Calu3 (cell line): ENCODE data around the gene NES. TPM values are rescaled to one million over a fixed set of nuclear protein-coding genes. Genes with fewer than 3 reads are reported as not detected.
A peak's percentile ranks its signal among the peaks of the same experiment; 100 is the strongest.
"Not testable (repeated sequence)": the region's sequence is repeated elsewhere in the genome, so short reads cannot be mapped to it uniquely, and the experiment has no call there.

Experiments used
- BruUV-seq: library from RNA; stranded (reverse); fragments of 400-500 nt; replicated peaks from 2 replicates; lab custom pipeline; 2021; lab: Mats Ljungman, UMichigan
- CTCF ChIA-PET: fragments of 300-600 bp; sonication (Branson Sonifier 250); formaldehyde crosslinking; loops from one replicate; lab custom pipeline; 2022; ENCODE audit warnings: antibody characterized with exemption; lab: Charles Lee
- DNase-seq: peaks from one replicate; pipeline ENCODE4 v3.0.0; 2022
- H3K27ac Mint-ChIP-seq: one replicate; pipeline ENCODE4 v1.8.0; 2022; ENCODE audit warnings: mixed read lengths; ENCODE audit not compliant: unreplicated experiment
- H3K27me3 Mint-ChIP-seq: one replicate; pipeline ENCODE4 v1.8.0; 2022; ENCODE audit warnings: mixed read lengths; ENCODE audit not compliant: unreplicated experiment
- H3K36me3 Mint-ChIP-seq: one replicate; pipeline ENCODE4 v1.8.0; 2022; ENCODE audit warnings: mild to moderate bottlenecking, moderate library complexity, mixed read lengths; ENCODE audit not compliant: insufficient read depth, unreplicated experiment
- H3K4me1 Mint-ChIP-seq: one replicate; pipeline ENCODE4 v1.8.0; 2022; ENCODE audit warnings: mild to moderate bottlenecking, low read depth, mixed read lengths; ENCODE audit not compliant: unreplicated experiment
- H3K4me3 Mint-ChIP-seq: one replicate; pipeline ENCODE4 v1.8.0; 2022; ENCODE audit warnings: mild to moderate bottlenecking, low read depth, moderate library complexity, mixed read lengths; ENCODE audit not compliant: unreplicated experiment
- H3K9me3 Mint-ChIP-seq: one replicate; pipeline ENCODE4 v1.8.0; 2022; ENCODE audit warnings: low read depth, mixed read lengths; ENCODE audit not compliant: unreplicated experiment
- intact Hi-C: fragments of 100-400 bp; cut with micrococcal nuclease; formaldehyde crosslinking; loops from one replicate; pipeline ENCODE4 v1.10.0; 2022; ENCODE audit not compliant: unreplicated experiment
- total RNA-seq: library from RNA; stranded (reverse); gene quantifications from 2 replicates; pipeline ENCODE4 v1.2.3, GENCODE V29; 2022
- TF ChIP-seq, protein P1 (sequence below): fragments of 200-600 bp; IDR thresholded peaks from one replicate; pipeline ENCODE4 v1.8.0; 2022; ENCODE audit warnings: antibody characterized with exemption; ENCODE audit not compliant: unreplicated experiment

Gene NES
- total RNA-seq, 1 experiment from 2014 or later = 7.4 TPM

GRCh38 chr1:156640842-156641706 is 36.1 kb downstream of the NES start:
- no TSS peak for BruUV-seq
- peak overlapping the region; percentile 17 for H3K27ac Mint-ChIP-seq
- TF ChIP-seq, protein P1, sequence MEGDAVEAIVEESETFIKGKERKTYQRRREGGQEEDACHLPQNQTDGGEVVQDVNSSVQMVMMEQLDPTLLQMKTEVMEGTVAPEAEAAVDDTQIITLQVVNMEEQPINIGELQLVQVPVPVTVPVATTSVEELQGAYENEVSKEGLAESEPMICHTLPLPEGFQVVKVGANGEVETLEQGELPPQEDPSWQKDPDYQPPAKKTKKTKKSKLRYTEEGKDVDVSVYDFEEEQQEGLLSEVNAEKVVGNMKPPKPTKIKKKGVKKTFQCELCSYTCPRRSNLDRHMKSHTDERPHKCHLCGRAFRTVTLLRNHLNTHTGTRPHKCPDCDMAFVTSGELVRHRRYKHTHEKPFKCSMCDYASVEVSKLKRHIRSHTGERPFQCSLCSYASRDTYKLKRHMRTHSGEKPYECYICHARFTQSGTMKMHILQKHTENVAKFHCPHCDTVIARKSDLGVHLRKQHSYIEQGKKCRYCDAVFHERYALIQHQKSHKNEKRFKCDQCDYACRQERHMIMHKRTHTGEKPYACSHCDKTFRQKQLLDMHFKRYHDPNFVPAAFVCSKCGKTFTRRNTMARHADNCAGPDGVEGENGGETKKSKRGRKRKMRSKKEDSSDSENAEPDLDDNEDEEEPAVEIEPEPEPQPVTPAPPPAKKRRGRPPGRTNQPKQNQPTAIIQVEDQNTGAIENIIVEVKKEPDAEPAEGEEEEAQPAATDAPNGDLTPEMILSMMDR = no peak
- CTCF ChIA-PET = interaction anchor here (0.6 kb wide), 1 partner anchor 25 kb away, joined by 4 read pairs; no protein-coding TSS in a partner anchor
- no peaks in the 10 kb centered on the region for H3K9me3 Mint-ChIP-seq
- H3K27me3 Mint-ChIP-seq = no peaks in the 10 kb centered on the region
- peaks cover 75% of the 10 kb centered on the region for H3K36me3 Mint-ChIP-seq
- no peak for DNase-seq
- H3K4me1 Mint-ChIP-seq = peaks cover 7% of the 10 kb centered on the region
- intact Hi-C loops = no loop called here
- no peak overlapping the region for H3K4me3 Mint-ChIP-seq

GRCh38 chr1:156639601-156640101 is 37.6 kb downstream of the NES start:
- BruUV-seq = no TSS peak
- TF ChIP-seq, protein P1 = no peak
- CTCF ChIA-PET = interaction anchor here (0.6 to 0.7 kb wide), 2 partner anchors 12 to 53 kb away, joined by 3 read pairs; no protein-coding TSS in a partner anchor
- peaks cover 11% of the 10 kb centered on the region for H3K4me1 Mint-ChIP-seq
- no peak overlapping the region for H3K4me3 Mint-ChIP-seq
- intact Hi-C loops = no loop called here
- no peak overlapping the region for H3K27ac Mint-ChIP-seq
- peaks cover 63% of the 10 kb centered on the region for H3K36me3 Mint-ChIP-seq
- no peaks in the 10 kb centered on the region for H3K9me3 Mint-ChIP-seq
- H3K27me3 Mint-ChIP-seq = peaks cover under 1% of the 10 kb centered on the region
- DNase-seq = no peak

GRCh38 chr1:156638189-156638985 is 38.8 kb downstream of the NES start:
- H3K36me3 Mint-ChIP-seq = peaks cover 51% of the 10 kb centered on the region
- CTCF ChIA-PET = interaction anchor here (0.5 to 1.2 kb wide), 2 partner anchors 51 to 685 kb away, joined by 3 read pairs; no protein-coding TSS in a partner anchor
- intact Hi-C loops = no loop called here
- H3K4me3 Mint-ChIP-seq = no peak overlapping the region
- TF ChIP-seq, protein P1 = no peak
- peaks cover 9% of the 10 kb centered on the region for H3K27me3 Mint-ChIP-seq
- no peaks in the 10 kb centered on the region for H3K9me3 Mint-ChIP-seq
- no peak for DNase-seq
- H3K4me1 Mint-ChIP-seq = peaks cover 11% of the 10 kb centered on the region
- H3K27ac Mint-ChIP-seq = peak overlapping the region; percentile 65
- no TSS peak for BruUV-seq

GRCh38 chr1:156632355-156632754 is 44.9 kb downstream of the NES start:
- no TSS peak for BruUV-seq
- CTCF ChIA-PET = interaction anchor here (0.7 kb wide), 2 partner anchors 61 to 74 kb away, joined by 3 to 4 read pairs; no protein-coding TSS in a partner anchor
- peaks cover 24% of the 10 kb centered on the region for H3K27me3 Mint-ChIP-seq

GRCh38 chr1:156631152-156631551 is 46.1 kb downstream of the NES start:
- CTCF ChIA-PET, H3K36me3 Mint-ChIP-seq, DNase-seq, H3K4me1 Mint-ChIP-seq, H3K4me3 Mint-ChIP-seq, BruUV-seq, H3K27ac Mint-ChIP-seq, intact Hi-C loops, H3K9me3 Mint-ChIP-seq: not testable (repeated sequence)
- peaks cover 28% of the 10 kb centered on the region for H3K27me3 Mint-ChIP-seq

More at GRCh38 chr1:156632355-156632754, 44.9 kb downstream of the NES start:
- peaks cover 4% of the 10 kb centered on the region for H3K36me3 Mint-ChIP-seq
- H3K4me3 Mint-ChIP-seq = no peak overlapping the region
- DNase-seq = no peak
- peaks cover 11% of the 10 kb centered on the region for H3K4me1 Mint-ChIP-seq
- intact Hi-C loops = no loop called here
- TF ChIP-seq, protein P1 = no peak
- H3K9me3 Mint-ChIP-seq = no peaks in the 10 kb centered on the region
- H3K27ac Mint-ChIP-seq = no peak overlapping the region
